SK-N-SH treated with all-trans-retinoic acid at 6 μM for 48 hours (cell line): Measurements from ENCODE around the gene OR8G1.

Source experiments
- ATAC-seq: fragments of 200-7000 bp; cut with Tn5 transposase; 3 replicates; pipeline ENCODE4 v1.9.1; 2020; ENCODE audit warnings: mild to moderate bottlenecking, moderate library complexity
- CREB5 ChIP-seq: fragments of 250-450 bp; sonication (Bioruptor Pico); IDR thresholded peaks from 2 replicates; pipeline ENCODE4 v1.5.1; 2020; ENCODE audit warnings: low read depth, mild to moderate bottlenecking, moderate library complexity
- CSDC2 ChIP-seq: fragments of 250-450 bp; sonication (Bioruptor Pico); IDR thresholded peaks from 2 replicates; pipeline ENCODE4 v1.5.0; 2020; ENCODE audit warnings: mild to moderate bottlenecking, moderate library complexity
- CSRNP3 ChIP-seq: fragments of 250-450 bp; sonication (Bioruptor Pico); IDR thresholded peaks from 2 replicates; pipeline ENCODE4 v1.5.1; 2021; ENCODE audit warnings: mild to moderate bottlenecking, moderate library complexity
- ESRRG ChIP-seq: fragments of 250-450 bp; sonication (Bioruptor Pico); IDR thresholded peaks from 2 replicates; pipeline ENCODE4 v1.6.1; 2021; ENCODE audit warnings: mild to moderate bottlenecking
- GLIS3 ChIP-seq: fragments of 250-450 bp; sonication (Bioruptor Pico); IDR thresholded peaks from 2 replicates; pipeline ENCODE4 v1.5.0; 2020; ENCODE audit warnings: mild to moderate bottlenecking, moderate library complexity
- ISL1 ChIP-seq: fragments of 250-450 bp; sonication (Bioruptor Pico); IDR thresholded peaks from 2 replicates; pipeline ENCODE4 v2.1.2; 2022; ENCODE audit warnings: mild to moderate bottlenecking, moderate library complexity
- OSR1 ChIP-seq: fragments of 250-450 bp; sonication (Bioruptor Pico); IDR thresholded peaks from 2 replicates; pipeline ENCODE4 v1.8.0; 2022; ENCODE audit warnings: moderate library complexity, mild to moderate bottlenecking, inconsistent platforms
- PATZ1 ChIP-seq: fragments of 250-450 bp; sonication (Bioruptor Pico); IDR thresholded peaks from 2 replicates; pipeline ENCODE4 v1.8.0; 2020; ENCODE audit warnings: mild to moderate bottlenecking, moderate library complexity, borderline replicate concordance
- POU6F1 ChIP-seq: fragments of 250-450 bp; sonication (Bioruptor Pico); IDR thresholded peaks from 2 replicates; pipeline ENCODE4 v1.8.0; 2021; ENCODE audit warnings: low read depth, mild to moderate bottlenecking, moderate library complexity, borderline replicate concordance
- PPARA ChIP-seq: fragments of 250-450 bp; sonication (Bioruptor Pico); IDR thresholded peaks from 2 replicates; pipeline ENCODE4 v1.5.0; 2020; ENCODE audit warnings: mild to moderate bottlenecking, borderline replicate concordance
- TCF4 ChIP-seq: fragments of 250-450 bp; sonication (Bioruptor Pico); IDR thresholded peaks from 2 replicates; pipeline ENCODE4 v1.8.0; 2021; ENCODE audit warnings: mild to moderate bottlenecking, moderate library complexity, borderline replicate concordance
- TOX ChIP-seq: fragments of 250-450 bp; sonication (Bioruptor Pico); IDR thresholded peaks from 2 replicates; pipeline ENCODE4 v1.8.0; 2021; ENCODE audit warnings: mild to moderate bottlenecking, moderate library complexity, borderline replicate concordance
- TSHZ2 ChIP-seq: fragments of 250-450 bp; sonication (Bioruptor Pico); IDR thresholded peaks from 2 replicates; pipeline ENCODE4 v1.5.0; 2020; ENCODE audit warnings: mild to moderate bottlenecking, moderate library complexity
- ZC3H10 ChIP-seq: fragments of 250-450 bp; sonication (Bioruptor Pico); IDR thresholded peaks from 2 replicates; pipeline ENCODE4 v1.5.1; 2021; ENCODE audit warnings: mild to moderate bottlenecking, moderate library complexity
- ZFP30 ChIP-seq: fragments of 450-650 bp; formaldehyde crosslinking; IDR thresholded peaks from 2 replicates; pipeline ENCODE4 v1.5.0; 2022; ENCODE audit warnings: mild to moderate bottlenecking, moderate library complexity
- ZNF565 ChIP-seq: fragments of 450-650 bp; formaldehyde crosslinking; conservative IDR thresholded peaks from 2 replicates; pipeline ENCODE4 v1.5.0; 2020; ENCODE audit warnings: low read depth, mild to moderate bottlenecking, moderate library complexity
- ZNF8 ChIP-seq: fragments of 450-650 bp; formaldehyde crosslinking; IDR thresholded peaks from 2 replicates; pipeline ENCODE4 v1.5.0; 2020; ENCODE audit warnings: mild to moderate bottlenecking, moderate library complexity

The OR8G1 gene

GRCh38 chr11:124240621-124241397 lies at the start of gene OR8G1:
Gene OR8G1 (plus strand): TSS chr11:124241095. CDS start chr11:124249676, 8,581 bp downstream.
- ATAC-seq: no peak
- no peak for TF ChIP-seq POU6F1
- no peak for TF ChIP-seq ZC3H10 (CRISPR knock-in tag)
- TF ChIP-seq CSDC2: no peak
- no peak for TF ChIP-seq ZNF565 (CRISPR knock-in tag)
- no peak for TF ChIP-seq ZNF8 (CRISPR knock-in tag)
- no peak for TF ChIP-seq PPARA
- TF ChIP-seq CREB5: no peak
- TF ChIP-seq ESRRG (CRISPR knock-in tag): no peak
- no peak for TF ChIP-seq ZFP30
- no peak for TF ChIP-seq PATZ1 (CRISPR knock-in tag)
- no peak for TF ChIP-seq TCF4 (CRISPR knock-in tag)
- TF ChIP-seq ISL1 (CRISPR knock-in tag): no peak
- no peak for TF ChIP-seq TOX (CRISPR knock-in tag)
- TF ChIP-seq GLIS3 (CRISPR knock-in tag): no peak
- no peak for TF ChIP-seq CSRNP3
- no peak for TF ChIP-seq OSR1
- TF ChIP-seq TSHZ2 (CRISPR knock-in tag): no peak

GRCh38 chr11:124193221-124194010 lies 47.5 kb upstream of the OR8G1 start:
- no peak for TF ChIP-seq PATZ1 (CRISPR knock-in tag)
- ATAC-seq: no peak
